ENCODE data around the gene SLC13A5.

- TF ChIP-seq POLR2AphosphoS5 (IDR thresholded peaks at IDR 0.05; ENCODE audit: borderline replicate concordance, low read depth, low read length) = no peak
- TF ChIP-seq EZH2 (IDR thresholded peaks at IDR 0.05) = no peak
- no peak for TF ChIP-seq FOXP2 (optimal IDR thresholded peaks at IDR 0.05; ENCODE audit: control extremely low read depth, extremely low read length, insufficient read depth)
Observed at GRCh38 chr17:6714315-6714874, 1.2 kb upstream of the SLC13A5 start.
